Stimulated activated CD4-positive, alpha-beta T cell treated with anti-CD3 and anti-CD28 coated beads, Interleukin-4, amount 100 ng/mL, for 1 hour (primary cell): ENCODE results near the gene ADAM10.

ENCODE experiments used
- DNase-seq: peaks from one replicate; pipeline ENCODE4 v3.0.0-alpha.2; 2020

ADAM10 gene

GRCh38 chr15:58569455-58569854 is 180.1 kb downstream of the ADAM10 start:
- no peak for DNase-seq

- no peak for DNase-seq
Observed at GRCh38 chr15:58568157-58568571, 181.3 kb downstream of the ADAM10 start.

GRCh38 chr15:58566029-58566428 is 183.5 kb downstream of the ADAM10 start:
- no peak for DNase-seq

- DNase-seq, result no peak
Observed at GRCh38 chr15:58565619-58566018, 183.9 kb downstream of the ADAM10 start.

DNA sequence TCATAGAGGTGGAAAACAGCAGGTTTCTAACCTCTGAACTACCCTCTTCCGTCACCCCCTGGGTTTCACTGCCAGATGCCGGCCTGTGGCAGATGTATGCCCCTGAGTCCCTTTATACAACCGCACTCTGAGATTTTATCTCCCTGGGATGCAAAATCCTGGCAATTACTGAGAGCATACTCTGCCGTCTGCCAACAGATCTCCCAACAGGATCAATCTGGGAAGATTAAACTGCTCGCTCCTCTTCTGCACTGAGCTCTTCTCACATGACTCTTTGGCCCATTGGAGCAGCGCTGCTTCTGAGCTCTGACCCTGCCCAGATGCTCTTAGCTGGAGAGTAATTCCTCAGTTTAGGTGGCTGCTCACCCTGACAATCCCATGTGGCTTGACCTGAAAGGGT is 184.5 kb downstream of the ADAM10 start:
- no peak for DNase-seq

DNA sequence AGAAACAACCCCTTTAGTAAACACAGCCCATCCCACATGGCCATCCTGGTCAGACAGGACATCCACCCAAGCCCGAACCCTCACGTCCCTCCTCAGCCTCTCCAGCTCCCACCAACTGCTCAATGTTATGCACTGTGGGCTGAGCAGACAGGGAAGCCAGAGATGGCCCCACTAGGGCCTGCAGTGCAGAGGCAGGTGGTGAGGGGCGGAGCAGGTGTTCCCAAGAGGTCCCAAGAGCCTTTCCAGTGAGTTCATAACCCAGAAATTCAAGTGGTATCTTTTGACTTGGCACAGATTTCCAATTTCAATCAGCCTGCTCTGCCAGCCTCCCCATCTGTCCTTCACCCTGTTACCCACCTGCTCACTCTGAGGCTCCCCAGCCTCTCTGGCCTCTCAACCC is 187.4 kb downstream of the ADAM10 start:
- DNase-seq, result no peak

DNA sequence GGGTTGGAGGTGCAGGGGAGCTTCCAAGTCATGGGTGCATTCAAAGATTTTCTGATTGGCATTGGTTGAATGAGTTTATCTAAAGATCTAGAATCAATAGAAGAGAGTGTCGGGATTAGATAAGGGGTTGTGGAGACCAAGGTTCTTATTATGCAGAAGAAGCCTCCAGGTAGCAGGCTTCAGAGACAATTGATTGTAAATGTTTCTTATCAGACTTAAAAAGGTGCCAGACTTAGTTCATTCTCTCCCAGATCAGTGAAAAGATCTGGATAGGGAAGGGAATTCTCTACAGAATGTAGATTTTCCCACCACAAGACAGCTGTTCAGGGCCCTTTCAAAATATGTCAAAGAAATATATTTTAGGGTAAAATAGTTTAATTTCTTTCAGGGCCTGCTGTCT is 188.2 kb downstream of the ADAM10 start:
- no peak for DNase-seq

DNA sequence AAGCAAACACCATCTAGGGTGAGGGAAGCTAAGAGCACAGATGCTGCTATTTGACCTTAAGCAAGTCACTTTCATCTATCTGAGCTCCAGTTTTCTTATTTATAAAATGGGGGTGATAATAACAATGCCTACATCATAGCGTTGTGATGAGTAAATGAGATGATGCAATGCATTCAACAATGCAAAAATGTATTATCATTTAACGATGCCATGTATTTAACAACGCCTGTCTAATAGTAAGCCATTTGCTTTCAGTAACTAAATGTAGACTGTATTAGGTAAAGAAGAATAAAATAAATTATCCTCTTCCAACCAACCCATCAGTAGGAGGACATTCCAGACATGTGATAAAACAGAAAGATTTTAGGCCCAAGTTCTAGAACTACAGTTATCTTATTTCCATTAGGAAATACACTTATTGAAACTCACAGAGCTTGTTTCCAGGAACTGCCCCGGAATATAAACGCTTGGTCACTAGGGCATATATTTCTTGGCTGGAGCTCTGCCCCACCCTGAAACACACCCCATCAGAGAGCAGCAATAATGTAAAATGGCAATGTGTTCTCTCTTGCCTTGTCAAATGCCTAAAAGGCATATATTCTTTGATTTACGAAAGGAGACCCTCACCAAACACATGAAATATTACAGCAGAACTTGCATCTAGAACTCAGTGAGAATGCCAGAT is 189.5 kb downstream of the ADAM10 start:
- DNase-seq, result no peak

GRCh38 chr15:58558777-58559176 is 190.7 kb downstream of the ADAM10 start:
- DNase-seq, result no peak

- no peak for DNase-seq
Observed at GRCh38 chr15:58556541-58556940, 193.0 kb downstream of the ADAM10 start.

GRCh38 chr15:58556028-58556361 is 193.5 kb downstream of the ADAM10 start:
- no peak for DNase-seq

GRCh38 chr15:58555162-58556027 is 194.1 kb downstream of the ADAM10 start:
- DNase-seq, result no peak

DNA sequence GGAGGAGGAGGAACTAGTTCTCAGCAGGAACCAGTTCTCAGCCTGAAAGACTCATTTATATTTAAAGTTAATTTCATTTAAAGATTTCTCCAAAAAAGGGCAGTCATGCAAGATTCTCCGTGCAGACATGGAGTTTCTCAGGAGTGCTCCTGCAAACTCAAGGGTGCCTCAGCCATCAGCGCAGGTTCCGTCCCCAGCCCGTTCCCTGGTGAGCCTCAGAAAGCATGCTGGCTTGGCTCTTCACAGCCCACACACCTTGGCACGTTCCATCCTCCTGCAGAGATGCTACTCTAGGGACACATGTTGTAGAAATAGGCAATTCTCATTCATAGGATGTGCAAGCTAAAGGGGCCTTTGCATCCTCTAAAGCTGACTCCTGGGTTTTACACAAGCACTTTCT is 194.7 kb downstream of the ADAM10 start:
- no peak for DNase-seq

DNA sequence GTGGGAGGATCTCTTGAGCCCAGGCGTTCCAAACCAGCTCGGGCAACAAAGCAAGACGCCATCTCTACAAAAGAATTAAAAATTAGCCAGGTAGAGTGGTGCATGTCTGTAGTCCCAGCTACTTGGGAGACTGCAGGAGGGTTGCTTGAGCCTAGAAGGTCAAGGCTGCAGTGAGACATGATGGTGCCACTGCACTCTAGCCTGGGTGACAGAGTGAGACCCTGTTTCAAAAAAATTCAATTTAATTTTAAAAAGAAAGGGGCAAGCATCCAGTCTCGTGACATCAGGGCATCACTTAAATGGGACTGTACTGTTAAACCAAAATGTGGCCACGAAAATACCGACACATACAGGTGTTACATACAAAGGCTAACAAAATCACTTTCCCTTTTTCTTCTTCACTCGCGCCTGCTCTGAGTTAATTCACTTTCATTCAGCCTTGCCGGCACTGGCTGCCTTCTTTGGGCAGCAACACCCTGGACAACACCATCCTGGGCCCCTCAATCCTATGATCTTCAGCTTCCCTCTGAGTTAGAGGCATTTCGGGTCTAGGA is 196.1 kb downstream of the ADAM10 start:
- DNase-seq, result no peak

GRCh38 chr15:58552505-58553364 is 196.8 kb downstream of the ADAM10 start:
- no peak for DNase-seq

GRCh38 chr15:58551764-58552504 is 197.6 kb downstream of the ADAM10 start:
- no peak for DNase-seq

DNA sequence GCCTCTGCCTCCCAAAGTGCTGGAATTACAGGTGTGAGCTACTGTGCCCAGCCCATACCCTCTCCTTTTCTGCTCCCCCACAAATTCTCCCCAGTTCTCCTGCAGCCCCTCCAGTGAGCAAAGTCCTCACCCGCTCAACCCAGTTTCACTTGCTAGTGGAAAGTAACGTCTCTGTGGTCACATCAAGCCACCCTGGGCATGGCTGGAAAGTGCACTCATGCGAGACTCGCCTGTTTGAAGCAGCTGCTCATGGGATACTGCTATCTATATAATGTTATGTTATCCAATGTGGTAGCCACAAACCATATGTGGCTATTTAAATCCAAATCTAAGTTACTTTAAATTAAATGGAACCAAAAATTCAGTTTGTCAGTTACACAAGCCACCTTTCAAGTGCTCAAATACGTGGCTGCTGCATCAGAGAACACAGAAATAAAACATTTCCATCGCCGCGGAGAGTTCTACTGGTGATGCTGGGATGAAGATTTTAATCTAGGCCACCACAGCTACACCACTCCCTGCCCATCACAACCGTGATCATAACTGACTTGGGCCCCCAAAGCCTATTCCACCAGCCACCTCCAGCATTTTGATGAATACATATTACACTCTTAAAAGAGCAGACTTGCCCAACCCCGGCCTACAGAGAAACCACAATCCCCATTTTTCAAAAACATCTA is 198.3 kb downstream of the ADAM10 start:
- no peak for DNase-seq

- DNase-seq, result no peak
Observed at GRCh38 chr15:58549785-58550074, 199.8 kb downstream of the ADAM10 start.

DNA sequence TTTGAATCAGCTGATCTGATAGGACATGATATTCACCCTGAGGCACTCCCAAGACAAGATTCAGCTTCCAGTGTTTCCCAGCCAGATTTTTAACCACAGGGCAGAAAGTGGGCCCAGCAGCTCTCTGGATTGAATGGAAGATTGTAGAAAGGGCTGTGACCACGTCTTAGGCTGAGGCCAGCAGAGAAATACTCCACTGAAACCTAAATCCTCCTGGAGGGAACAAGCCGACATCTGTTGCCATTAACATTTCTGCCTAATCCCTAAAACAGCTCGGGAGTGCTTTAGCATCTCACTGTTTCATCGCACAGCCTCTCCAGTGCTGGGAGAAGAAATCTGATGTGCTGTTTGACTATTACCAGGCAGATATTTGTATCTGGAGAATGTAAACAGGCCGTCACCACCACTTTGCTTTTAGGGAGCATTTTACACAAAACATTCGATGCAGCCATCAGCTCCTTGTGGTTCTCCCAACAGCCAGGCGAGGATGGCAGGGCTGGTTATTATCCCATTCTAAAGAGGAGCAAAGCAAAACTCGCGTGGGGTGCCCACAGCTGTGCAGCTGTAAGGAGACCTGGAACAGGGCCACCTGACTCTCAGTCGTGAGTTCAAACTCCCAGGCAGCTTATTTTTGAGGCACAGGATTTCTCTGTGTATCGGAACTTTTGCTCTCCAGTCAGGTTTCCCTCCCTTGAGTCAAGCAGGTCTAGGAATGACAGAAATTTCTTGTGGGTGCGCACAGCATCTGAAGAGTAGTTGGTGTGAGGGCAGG is 200.3 kb downstream of the ADAM10 start:
- DNase-seq, result no peak

DNA sequence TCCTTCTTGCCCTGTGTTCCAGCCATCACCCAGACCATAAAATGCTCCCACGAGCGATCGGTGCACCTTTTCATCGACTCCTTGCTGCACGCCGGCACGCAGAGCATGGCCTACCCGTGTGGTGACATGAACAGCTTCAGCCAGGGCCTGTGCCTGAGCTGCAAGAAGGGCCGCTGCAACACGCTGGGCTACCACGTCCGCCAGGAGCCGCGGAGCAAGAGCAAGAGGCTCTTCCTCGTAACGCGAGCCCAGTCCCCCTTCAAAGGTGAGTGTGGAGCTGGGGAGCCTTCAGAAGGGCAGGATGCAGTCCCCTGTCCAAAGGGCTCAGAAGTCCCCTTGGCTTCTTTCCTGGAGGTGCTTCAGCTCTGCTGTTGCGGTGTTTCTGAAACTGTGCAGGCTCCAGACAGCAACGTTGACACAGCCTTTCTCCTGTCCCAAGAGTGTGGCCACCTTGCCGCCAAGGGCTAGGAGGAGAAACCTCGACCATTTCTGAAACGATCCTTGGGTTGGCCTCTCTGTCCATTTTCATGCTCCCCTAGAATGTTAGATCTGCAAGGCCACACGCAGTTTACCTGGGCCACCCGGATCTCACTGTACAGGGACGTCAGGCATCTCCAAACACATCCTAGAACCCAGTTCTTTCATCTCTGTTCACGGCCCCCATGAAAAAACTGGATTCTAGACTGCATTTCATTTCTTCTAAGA is 201.0 kb downstream of the ADAM10 start:
- DNase-seq, result no peak
